RKO (cell line): Measurements from ENCODE around the gene CHRM1.
"Not testable (repeated sequence)": the region's sequence is repeated elsewhere in the genome, so short reads cannot be mapped to it uniquely, and the experiment has no call there.

ENCODE experiments used
- DNase-seq: peaks from one replicate; pipeline ENCODE4 v3.0.0-alpha.2; 2016; ENCODE audit warnings: low spot score

Gene CHRM1, protein sequence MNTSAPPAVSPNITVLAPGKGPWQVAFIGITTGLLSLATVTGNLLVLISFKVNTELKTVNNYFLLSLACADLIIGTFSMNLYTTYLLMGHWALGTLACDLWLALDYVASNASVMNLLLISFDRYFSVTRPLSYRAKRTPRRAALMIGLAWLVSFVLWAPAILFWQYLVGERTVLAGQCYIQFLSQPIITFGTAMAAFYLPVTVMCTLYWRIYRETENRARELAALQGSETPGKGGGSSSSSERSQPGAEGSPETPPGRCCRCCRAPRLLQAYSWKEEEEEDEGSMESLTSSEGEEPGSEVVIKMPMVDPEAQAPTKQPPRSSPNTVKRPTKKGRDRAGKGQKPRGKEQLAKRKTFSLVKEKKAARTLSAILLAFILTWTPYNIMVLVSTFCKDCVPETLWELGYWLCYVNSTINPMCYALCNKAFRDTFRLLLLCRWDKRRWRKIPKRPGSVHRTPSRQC

DNA sequence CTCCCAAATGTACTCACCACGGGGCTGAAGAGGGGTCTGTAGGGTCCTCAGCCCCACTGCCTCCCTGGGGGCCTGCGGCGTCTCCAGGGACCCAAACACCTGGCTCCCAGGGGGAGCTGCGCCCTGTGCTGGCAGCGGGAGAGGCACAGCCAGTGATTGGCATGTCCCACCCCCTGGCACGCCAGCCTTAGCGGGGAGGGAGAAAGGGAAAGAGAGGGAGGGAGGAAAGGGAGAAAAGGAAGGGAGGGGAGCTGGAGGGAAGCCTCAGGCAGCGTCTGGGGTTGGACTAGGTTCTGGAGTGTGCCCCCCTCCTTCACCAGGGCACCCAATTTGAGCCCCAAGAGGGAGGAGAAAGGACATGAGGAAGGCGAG is at the start of gene CHRM1:
CHRM1 (minus strand) TSS at position 163 of the 372 bp plus-strand sequence. CDS start 10,263 bp downstream, outside the sequence.
- no peak for DNase-seq

DNA sequence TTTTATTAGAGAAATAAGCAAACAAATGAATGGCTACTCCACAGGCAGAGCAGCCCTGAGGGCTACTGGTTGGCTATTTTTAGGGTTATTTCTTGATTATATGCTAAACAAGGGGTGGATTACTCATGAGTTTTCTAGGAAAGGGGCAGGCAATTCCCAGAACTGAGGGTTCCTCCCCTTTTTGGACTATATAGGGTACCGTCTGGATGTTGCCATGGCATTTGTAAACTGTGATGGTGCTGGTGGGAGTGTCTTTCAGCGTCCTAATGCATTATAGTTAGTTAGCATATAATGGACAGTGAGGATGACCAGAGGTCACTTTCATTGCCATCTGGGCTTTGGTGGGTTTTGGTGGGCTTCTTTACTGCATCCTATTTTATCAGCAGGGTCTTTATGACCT is 44.4 kb upstream of the CHRM1 start:
- no peak for DNase-seq

DNA sequence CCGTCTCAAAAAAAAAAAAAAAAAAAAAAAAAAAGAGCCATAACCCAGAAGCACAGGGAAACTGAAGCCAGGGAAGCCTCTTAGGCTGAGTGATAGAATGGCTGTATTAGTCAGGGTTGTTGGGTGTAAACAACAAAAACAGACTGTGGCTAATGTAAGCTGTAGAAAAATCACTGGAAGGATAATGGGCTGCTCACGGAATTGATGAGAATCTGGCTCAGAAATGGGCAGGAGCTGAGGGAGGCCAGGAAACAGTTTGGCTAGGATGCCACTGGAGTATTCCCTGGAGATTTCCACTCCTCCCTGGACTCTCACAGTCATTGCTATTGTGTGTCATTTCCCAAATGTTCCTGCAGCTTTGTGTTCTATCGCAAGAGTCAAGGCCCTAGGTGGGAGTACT is 41.2 kb upstream of the CHRM1 start:
- no peak for DNase-seq

- DNase-seq: no peak
Observed at GRCh38 chr11:62961017-62961570, 39.9 kb upstream of the CHRM1 start.

- no peak for DNase-seq
Observed at GRCh38 chr11:62959422-62959980, 38.3 kb upstream of the CHRM1 start.

DNA sequence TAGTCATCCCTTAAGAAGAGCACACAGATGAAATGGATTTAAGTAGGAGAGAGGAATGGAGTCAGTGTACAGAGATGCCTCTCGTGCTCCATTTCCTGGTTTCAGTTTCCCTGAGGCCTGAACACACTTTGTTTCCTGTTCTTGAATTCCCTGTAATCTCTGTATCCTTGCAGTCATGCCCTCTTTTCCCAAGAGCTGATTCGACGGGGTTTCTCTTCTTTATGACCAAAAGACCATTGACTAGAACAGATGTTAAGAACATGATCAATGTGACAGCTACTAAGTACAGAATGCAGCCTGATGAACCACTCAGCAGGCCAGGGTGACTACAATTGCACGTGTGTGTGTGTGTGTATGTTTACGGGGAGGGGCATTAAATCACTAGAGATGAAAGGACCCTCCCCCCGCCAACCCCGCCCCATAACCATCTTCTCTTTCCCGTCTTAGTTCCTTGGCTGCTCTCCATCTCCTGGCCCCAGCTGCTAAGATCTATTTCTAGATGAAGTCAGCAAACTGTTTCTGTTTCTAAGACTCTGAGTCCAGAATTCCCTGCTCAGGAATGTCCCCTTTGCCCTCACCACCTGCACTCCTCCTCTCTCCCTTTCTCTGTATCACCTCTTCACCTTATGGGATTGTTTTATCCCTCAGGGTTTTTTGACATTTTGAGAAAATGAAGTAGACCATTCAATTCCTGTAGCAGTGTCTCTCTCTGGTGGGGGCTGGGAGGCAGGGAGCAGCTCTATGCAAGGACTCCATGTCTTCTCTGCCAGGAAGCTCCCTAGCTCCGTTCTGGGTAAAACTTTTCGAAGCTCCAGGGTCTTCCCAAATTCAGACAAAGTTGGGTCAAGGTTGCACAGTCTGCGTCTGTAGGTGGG is 37.6 kb upstream of the CHRM1 start:
- no peak for DNase-seq

DNA sequence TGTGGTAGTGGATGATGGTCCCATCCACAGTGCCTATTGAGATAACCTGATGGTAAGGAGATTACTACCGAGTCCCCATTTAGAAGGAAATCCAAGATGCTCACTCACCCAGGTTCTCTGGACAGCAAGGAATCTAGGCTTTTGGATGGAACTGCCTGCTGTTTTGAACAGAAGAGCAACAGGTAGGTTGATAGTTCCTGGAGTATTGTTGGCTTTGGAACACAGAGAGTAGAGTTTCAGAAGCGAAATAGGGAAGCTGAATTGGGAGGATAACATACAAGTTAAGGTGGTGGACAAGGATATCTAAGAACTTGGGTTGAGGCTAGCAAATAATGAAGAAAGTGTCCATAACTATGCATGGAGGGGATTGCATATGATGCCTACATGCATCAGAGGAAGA is 36.0 kb upstream of the CHRM1 start:
- no peak for DNase-seq

DNA sequence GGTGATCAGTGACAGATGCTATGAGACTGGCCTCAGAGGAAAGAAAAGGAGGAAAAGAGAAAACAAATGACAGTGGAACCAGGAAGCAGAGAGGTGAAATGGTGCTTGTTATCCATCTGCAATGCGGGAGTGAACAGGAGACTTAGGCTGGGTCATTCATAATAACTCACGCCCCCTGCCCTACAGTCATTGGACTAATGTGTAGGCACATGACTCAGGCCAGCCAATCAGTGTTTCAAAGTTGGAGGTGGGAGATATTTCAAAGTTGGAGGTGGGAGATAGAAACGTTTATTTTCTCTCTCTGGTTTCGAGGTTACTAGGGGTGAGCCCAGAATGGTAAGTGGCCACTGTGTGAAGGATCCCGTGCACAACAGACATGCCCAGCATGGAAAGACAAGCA is 33.3 kb upstream of the CHRM1 start:
- no peak for DNase-seq

- DNase-seq: no peak
Observed at GRCh38 chr11:62953811-62954210, 32.6 kb upstream of the CHRM1 start.

DNA sequence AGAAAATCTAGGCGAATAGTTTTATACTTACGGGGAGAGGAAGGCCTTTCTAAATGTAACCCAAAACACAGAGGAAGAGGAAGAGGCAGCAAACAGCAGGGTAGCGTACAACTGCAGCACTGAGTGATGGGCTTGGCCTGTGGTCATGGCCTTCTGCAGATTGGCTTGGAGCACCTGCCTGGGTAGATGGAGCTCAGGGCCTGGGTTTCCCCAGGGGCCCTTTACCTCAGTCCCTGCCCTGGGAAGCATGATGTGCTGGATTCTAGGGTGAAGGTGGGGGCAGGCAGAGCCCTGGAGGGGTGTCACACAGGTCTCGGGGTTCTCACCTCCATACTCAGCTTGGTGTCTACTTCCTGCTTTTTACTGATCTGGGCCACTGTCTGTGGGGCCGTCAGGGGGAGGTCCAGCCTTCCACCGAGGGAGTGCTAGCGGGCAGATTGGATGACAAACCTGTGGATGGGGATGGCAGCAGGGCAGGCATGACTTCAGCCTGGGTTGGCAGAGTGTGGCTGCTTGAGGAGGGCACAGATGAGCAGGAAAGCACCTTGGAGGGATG is 27.7 kb upstream of the CHRM1 start:
- DNase-seq: no peak

- not testable (repeated sequence) for DNase-seq
Observed at GRCh38 chr11:62945538-62945937, 24.4 kb upstream of the CHRM1 start.

GRCh38 chr11:62937528-62937927 is 16.4 kb upstream of the CHRM1 start:
- DNase-seq: not testable (repeated sequence)

GRCh38 chr11:62934496-62934785 is 13.3 kb upstream of the CHRM1 start:
- no peak for DNase-seq

- DNase-seq: no peak
Observed at GRCh38 chr11:62933750-62934495, 12.8 kb upstream of the CHRM1 start.

- DNase-seq: no peak
Observed at GRCh38 chr11:62933285-62933684, 12.1 kb upstream of the CHRM1 start.

- peak; percentile 25 for DNase-seq
Observed at GRCh38 chr11:62931499-62932278, 10.5 kb upstream of the CHRM1 start.

DNA sequence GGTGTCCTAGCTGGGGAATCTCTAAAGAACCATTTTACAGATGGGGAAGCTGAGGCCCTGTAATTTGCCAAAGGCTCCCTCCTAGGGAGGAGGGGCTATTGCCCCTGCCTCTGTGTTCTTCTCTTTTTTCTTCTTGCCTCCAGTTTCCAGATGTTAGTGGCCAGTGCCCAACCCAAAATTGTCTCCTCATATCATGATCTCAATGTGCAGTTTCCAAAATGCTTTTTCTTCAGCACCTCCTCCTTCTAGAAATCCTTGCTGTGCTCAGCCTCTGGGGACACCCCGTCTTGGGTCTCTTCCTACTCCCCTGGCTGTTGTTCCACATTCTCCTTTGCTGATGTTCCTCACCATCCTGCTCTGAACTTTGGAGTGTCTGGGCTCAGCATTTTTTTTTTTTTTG is 9.5 kb upstream of the CHRM1 start:
- DNase-seq: no peak

DNA sequence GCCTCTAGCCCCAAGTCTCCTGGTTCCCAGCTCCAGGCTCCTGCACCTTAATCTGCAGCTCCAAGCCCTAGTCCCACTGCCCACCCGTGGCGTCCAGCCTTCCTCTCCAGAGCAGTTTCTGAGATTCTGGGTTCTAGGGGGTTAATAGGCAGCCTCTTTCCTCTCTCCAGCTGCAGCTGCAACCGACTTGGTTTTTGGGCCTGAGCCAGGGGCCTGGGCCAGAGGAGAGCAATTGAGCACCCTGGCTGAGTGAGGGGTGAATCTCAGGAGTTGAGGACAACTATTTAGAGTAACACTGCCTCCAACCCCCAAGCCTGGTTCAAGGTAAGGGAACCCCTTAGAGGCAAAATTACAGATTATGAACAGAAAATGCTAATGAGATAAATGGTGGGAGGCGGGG is 9.0 kb upstream of the CHRM1 start:
- DNase-seq: no peak

DNA sequence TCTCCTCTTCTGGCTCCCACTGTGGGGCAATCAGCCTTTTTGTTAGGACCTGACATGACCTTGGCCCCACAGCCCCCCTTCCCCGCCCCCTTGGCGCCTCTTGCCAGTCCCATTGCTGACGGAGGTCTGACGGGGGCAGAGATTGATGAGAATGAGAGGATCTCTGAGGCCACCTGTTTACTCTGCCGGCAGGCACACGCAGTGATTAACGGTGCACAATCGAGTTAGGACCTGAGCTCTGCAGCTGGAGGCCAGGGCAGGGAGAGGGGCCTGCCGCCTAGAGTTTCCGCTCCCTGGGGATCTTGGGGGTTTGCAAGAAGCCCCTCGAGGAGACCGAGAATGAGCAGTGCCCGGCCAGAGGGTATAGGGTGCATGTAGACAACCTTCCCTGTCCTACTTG is 6.8 kb upstream of the CHRM1 start:
- no peak for DNase-seq

DNA sequence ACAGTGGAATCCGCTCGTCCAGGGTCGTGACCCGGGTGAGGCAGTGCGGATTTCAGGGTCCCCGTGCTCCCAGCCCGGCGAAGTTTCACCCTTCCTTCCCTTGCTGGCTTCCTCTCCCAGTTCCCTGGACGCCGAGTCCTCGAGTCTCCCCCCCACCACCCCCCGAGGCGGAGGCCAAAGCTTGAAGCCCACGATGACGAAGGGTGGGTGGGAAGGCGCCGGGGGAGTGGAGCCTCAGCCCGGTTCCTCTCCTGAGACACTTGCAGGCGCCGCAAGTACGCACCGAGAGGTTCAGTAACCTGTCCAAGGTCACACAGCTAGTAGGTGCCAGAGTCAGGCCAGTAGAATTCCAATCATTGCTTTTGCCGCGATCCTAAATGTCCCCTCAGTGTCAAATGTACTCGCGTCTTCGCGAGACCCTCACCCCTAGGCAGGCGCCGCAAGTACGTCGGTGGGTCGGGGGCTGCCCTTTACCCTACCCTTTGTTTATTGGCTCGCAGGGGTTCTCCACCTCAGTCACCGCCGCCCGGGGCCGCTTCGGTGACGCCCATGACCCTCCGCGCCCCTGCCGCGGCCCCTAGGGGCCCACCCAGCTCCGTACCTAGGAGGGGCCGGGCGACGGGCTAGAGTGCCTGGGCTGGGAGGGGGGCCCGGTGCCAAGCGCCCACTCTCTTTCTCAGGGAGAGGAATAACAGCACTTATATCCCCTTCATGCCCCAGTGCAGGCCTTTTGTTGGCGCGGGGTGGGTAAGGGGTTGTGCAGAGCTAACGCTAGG is 5.7 kb upstream of the CHRM1 start:
- DNase-seq: no peak
